CD4-positive, alpha-beta T cell treated with Interleukin-17A for 1 hour (primary cell): Measurements from ENCODE around the gene TTC33.
"Not testable (repeated sequence)": the region's sequence is repeated elsewhere in the genome, so short reads cannot be mapped to it uniquely, and the experiment has no call there.

Source experiments
- DNase-seq: peaks from one replicate; pipeline ENCODE4 v3.0.0-alpha.2; 2020

The TTC33 gene

GRCh38 chr5:40779561-40779960 lies 23.8 kb upstream of the TTC33 start:
- no peak for DNase-seq

GRCh38 chr5:40778133-40778532 lies 22.4 kb upstream of the TTC33 start:
- no peak for DNase-seq

GRCh38 chr5:40776658-40776977 lies 20.9 kb upstream of the TTC33 start:
- DNase-seq = no peak

GRCh38 chr5:40775846-40776657 lies 20.3 kb upstream of the TTC33 start:
- no peak for DNase-seq

- no peak for DNase-seq
Measured at GRCh38 chr5:40775085-40775845, 19.5 kb upstream of the TTC33 start.

GRCh38 chr5:40774623-40775022 lies 18.9 kb upstream of the TTC33 start:
- no peak for DNase-seq

- DNase-seq = no peak
Measured at GRCh38 chr5:40770764-40771163, 15.0 kb upstream of the TTC33 start.

- DNase-seq = no peak
Measured at GRCh38 chr5:40762705-40763104, 6.9 kb upstream of the TTC33 start.

GRCh38 chr5:40757400-40757799 lies 1.6 kb upstream of the TTC33 start:
- DNase-seq = no peak

GRCh38 chr5:40755093-40755406 lies 711 bp downstream of the TTC33 start:
- peak; percentile 78 for DNase-seq

- peak; percentile 56 for DNase-seq
Measured at GRCh38 chr5:40754381-40755092, 1.2 kb downstream of the TTC33 start.

- DNase-seq = no peak
Measured at GRCh38 chr5:40746703-40747102, 9.1 kb downstream of the TTC33 start.

GRCh38 chr5:40743771-40744170 lies 12.0 kb downstream of the TTC33 start:
- no peak for DNase-seq

GRCh38 chr5:40738502-40738901 lies 17.3 kb downstream of the TTC33 start:
- no peak for DNase-seq

GRCh38 chr5:40736103-40736875 lies 19.5 kb downstream of the TTC33 start:
- DNase-seq = peak; percentile 75

- no peak for DNase-seq
Measured at GRCh38 chr5:40735609-40736008, 20.2 kb downstream of the TTC33 start.

GRCh38 chr5:40734986-40735385 lies 20.8 kb downstream of the TTC33 start:
- no peak for DNase-seq

GRCh38 chr5:40733879-40734563 lies 21.7 kb downstream of the TTC33 start:
- no peak for DNase-seq

- no peak for DNase-seq
Measured at GRCh38 chr5:40733434-40733833, 22.3 kb downstream of the TTC33 start.

GRCh38 chr5:40722497-40722911 lies 33.3 kb downstream of the TTC33 start:
- DNase-seq = not testable (repeated sequence)

- no peak for DNase-seq
Measured at GRCh38 chr5:40720069-40720468, 35.7 kb downstream of the TTC33 start.

- no peak for DNase-seq
Measured at GRCh38 chr5:40717281-40717680, 38.5 kb downstream of the TTC33 start.

GRCh38 chr5:40716590-40716989 lies 39.2 kb downstream of the TTC33 start:
- no peak for DNase-seq
